Right lung (tissue), 5 donors: ENCODE results near the gene PCA3. TPM values are rescaled to one million over a fixed set of nuclear protein-coding genes. Genes with fewer than 3 reads are reported as not detected.

ENCODE experiments used
- DNase-seq, 2 donors: peaks; one replicate each; pipeline ENCODE4 v3.0.0-alpha.2; 2013
- polyA plus RNA-seq, 5 donors: library from polyadenylated mRNA; unstranded; fragments of 120-200 nt; gene quantifications; one replicate each; pipeline versions ENCODE4 v1.2.1 to v1.2.3, GENCODE V29; 2013; ENCODE audit warnings: inconsistent platforms in 1 of 5, low replicate concordance in 1 of 5; ENCODE audit not compliant: insufficient read length in 5 of 5, insufficient read depth in 1 of 5

PCA3 gene
- polyA plus RNA-seq, 5 donors: 0.29 to 0.73 (median 0.41) TPM

GRCh38 chr9:76756941-76757673 is 7.1 kb upstream of the PCA3 start:
- no peak for DNase-seq

GRCh38 chr9:76758476-76758875 is 5.8 kb upstream of the PCA3 start:
- DNase-seq: no peak

DNA sequence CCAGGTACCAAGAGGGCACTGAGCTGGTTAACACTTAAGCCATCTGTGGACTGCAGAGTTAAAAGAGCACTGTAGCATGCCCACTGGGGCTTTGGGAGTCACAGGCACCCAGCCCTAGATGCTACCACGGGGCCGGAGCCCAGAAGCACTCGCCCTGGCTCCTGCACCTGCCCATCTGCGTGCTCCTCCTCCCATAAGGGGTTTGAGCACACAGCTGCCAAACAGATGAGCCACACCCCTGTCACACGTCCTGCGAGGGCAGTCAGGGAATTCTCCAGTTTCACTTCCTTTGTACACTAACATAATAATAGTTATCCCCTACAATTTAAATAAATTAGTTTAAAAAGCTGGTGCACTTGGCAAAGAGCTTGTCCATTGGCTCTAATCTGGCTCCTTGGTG is 4.5 kb upstream of the PCA3 start:
- DNase-seq: no peak

DNA sequence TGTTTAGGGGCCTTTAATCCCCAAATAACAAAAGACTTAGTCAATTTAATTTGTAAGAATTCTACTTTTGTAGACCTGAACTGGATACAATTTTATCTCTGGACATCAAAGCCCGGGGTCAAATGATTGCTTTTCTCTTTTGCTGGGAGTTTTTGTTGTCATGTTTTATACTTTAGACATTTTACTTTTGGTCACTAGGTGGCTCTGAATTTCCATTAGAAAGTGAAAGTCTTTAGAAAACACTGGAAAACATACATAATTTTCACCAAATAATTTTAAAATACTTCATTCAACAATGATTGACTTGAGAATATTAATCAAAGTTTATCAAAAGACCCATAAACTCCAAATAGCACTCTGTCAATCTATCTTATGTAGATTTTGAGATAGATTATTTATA is 2.8 kb upstream of the PCA3 start:
- no peak for DNase-seq

- DNase-seq: no peak
These were observed 1.9 kb downstream of the PCA3 start for GRCh38 chr9:76766126-76766525.

- DNase-seq: no peak
These were observed 8.6 kb downstream of the PCA3 start for GRCh38 chr9:76772686-76773445.

DNA sequence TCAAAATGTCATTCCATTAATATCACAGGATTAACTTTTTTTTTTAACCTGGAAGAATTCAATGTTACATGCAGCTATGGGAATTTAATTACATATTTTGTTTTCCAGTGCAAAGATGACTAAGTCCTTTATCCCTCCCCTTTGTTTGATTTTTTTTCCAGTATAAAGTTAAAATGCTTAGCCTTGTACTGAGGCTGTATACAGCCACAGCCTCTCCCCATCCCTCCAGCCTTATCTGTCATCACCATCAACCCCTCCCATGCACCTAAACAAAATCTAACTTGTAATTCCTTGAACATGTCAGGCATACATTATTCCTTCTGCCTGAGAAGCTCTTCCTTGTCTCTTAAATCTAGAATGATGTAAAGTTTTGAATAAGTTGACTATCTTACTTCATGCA is 20.6 kb downstream of the PCA3 start:
- no peak for DNase-seq

- DNase-seq: no peak
These were observed 21.3 kb downstream of the PCA3 start for GRCh38 chr9:76785501-76785900.

DNA sequence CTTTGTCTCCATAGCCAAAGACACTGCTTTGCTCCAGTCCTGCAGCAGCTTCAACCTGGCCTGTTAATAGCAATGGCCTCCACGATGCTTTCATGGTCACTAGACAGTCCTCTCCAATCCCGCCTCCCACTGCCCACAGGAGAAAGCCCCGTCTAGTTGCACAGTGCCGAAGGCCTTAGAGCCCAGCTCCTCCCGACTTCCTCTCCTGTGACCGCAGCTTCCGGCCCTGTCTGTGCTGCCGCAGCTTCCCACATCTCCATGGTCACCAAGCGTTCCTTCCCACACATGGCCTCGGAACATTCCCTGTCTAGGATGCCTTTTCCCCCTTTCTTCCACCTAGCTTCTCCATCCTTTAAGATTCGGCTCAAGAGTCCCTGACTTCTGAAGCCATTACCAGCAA is 23.4 kb downstream of the PCA3 start:
- DNase-seq: no peak

- DNase-seq: no peak
These were observed 25.6 kb downstream of the PCA3 start for GRCh38 chr9:76789840-76790239.

- no peak for DNase-seq
These were observed 29.7 kb downstream of the PCA3 start for GRCh38 chr9:76793784-76794431.

- DNase-seq: no peak
These were observed 32.1 kb downstream of the PCA3 start for GRCh38 chr9:76796296-76796695.

GRCh38 chr9:76798527-76798926 is 34.3 kb downstream of the PCA3 start:
- DNase-seq: no peak

DNA sequence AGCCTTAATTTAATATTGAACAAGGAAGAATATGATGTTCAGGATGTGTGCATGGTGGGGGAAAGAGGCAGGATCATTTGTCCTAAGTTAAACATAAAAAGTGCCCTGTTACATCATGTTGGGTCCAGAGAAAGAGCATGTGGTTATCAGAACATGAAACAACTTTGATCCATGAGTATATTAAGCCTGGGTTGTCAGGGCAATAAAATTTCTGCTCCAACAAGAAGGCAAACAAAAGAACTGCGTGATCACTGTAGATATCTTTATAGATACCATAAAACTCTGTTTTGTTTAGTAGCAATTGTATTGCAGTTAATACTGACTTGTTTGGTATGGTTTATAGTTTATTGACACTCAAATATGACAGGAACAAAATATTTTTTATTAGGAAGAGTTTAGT is 35.2 kb downstream of the PCA3 start:
- DNase-seq: no peak

DNA sequence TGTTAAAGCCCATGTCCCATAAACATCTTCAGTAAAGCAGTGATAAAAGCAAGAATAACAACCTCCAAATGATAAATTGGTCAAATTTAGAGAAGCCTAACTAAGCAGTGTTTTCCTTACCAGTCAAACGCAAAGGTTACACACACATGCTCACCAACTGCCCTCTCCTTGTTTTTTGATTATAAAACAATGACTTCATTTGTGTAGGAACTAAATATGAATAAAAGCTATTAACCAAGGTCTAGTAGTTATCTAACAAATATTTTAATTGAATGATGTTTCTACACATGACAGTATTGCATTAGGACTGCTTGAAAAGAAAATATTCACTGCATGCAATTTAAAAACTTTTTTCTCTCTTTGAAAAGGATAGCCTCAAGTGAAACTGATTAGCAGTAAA is 36.7 kb downstream of the PCA3 start:
- DNase-seq: no peak

DNA sequence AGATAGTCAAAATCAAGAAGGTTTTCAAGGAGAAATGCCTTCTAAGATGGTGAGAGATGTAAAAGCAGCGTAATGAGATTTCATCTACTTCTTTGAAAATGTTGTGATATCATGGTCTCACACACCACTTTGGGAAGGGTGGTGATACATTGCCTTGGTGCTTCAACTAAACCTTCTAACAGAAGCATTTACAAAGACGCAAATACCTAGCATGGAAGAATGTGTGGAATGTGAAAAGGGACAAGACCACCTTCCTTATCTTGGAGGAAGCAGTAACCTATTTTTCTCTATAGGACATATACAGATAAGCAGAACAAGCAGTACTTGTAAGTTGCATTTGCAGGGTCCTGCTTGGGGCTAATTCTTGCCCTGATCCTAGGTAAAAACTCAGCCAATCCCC is 38.8 kb downstream of the PCA3 start:
- no peak for DNase-seq

GRCh38 chr9:76803762-76804161 is 39.5 kb downstream of the PCA3 start:
- no peak for DNase-seq

GRCh38 chr9:76808636-76809035 is 44.4 kb downstream of the PCA3 start:
- no peak for DNase-seq

- peak; percentile 6 to 25 for DNase-seq
These were observed 46.2 kb downstream of the PCA3 start for GRCh38 chr9:76810377-76810957.

DNA sequence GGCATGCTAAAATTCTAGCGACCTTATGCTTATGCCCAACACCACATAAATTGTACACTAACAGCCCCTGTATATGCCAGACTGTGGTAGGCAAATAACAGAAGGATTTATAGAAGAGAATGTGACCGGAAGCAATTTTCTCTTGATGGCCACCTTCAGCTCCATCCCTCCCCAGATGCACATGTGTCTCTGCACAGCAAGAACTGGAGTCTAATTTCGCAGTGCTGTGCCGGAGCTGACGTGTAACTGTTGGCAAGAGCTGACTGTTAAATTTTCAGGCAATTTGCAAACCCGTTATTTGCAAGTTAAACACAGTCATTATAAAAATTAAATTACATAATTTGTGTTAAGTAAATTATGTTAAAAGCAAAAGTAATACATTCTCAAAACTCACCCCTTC is 48.4 kb downstream of the PCA3 start:
- no peak for DNase-seq

- no peak for DNase-seq
These were observed 53.3 kb downstream of the PCA3 start for GRCh38 chr9:76817489-76817888.

DNA sequence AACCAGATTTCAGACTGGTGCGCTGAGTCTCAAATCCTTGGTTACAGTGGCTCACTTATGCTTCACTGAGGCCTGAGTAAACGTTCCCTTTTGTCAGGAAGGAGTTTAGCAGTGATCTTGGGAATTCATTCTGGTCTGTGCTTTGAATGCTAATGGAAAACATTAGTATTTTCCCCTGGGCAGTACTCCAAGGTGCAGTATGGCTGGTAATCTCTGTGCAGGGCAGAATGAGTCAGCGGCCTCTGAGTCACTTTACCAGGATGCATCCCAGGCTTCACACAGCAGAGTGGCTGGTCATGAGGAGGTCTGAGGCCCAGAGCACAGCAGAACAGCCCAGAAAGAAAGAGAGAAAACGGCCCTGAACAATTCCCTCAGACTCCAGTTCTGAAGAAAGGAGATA is 54.0 kb downstream of the PCA3 start:
- no peak for DNase-seq

- DNase-seq: no peak
These were observed 56.2 kb downstream of the PCA3 start for GRCh38 chr9:76820431-76820830.
